Measurements from ENCODE around the gene SURF1.

SURF1 gene

GRCh38 chr9:133389562-133389961, 33.3 kb upstream of the SURF1 start:
- no peak overlapping the region for H3K27ac ChIP-seq (ENCODE audit: poor library complexity, severe bottlenecking)
- no peaks in the 10 kb centered on the region for H3K27me3 ChIP-seq (ENCODE audit: insufficient read depth, poor library complexity, severe bottlenecking)
- H3K9me3 ChIP-seq (ENCODE audit: severe bottlenecking) = no peaks in the 10 kb centered on the region
- H3K4me3 ChIP-seq (ENCODE audit: severe bottlenecking) = no peak overlapping the region
- TF ChIP-seq CTCF (IDR thresholded peaks at IDR 0.05; ENCODE audit: poor library complexity, severe bottlenecking) = no peak
- H3K36me3 ChIP-seq (ENCODE audit: low read depth) = no peaks in the 10 kb centered on the region
- DNase-seq (ENCODE audit: low spot score) (no peak), ATAC-seq (ENCODE audit: low read depth) (no peak)
- H3K4me1 ChIP-seq (ENCODE audit: insufficient read depth, poor library complexity, severe bottlenecking) = no peaks in the 10 kb centered on the region

- Histone ChIP-seq H3K4me1 (ENCODE audit: insufficient read depth, poor library complexity, severe bottlenecking) (no peaks in the 10 kb centered on the region), H3K4me3 (ENCODE audit: severe bottlenecking) (no peak overlapping the region), H3K27ac (ENCODE audit: poor library complexity, severe bottlenecking) (no peak overlapping the region), H3K27me3 (ENCODE audit: insufficient read depth, poor library complexity, severe bottlenecking) (no peaks in the 10 kb centered on the region), H3K36me3 (ENCODE audit: low read depth) (no peaks in the 10 kb centered on the region), H3K9me3 (ENCODE audit: severe bottlenecking) (no peaks in the 10 kb centered on the region)
- TF ChIP-seq CTCF (IDR thresholded peaks at IDR 0.05; ENCODE audit: poor library complexity, severe bottlenecking) = no peak
- DNase-seq (ENCODE audit: low spot score) (no peak), ATAC-seq (ENCODE audit: low read depth) (no peak)
Measured at GRCh38 chr9:133389025-133389557, 32.8 kb upstream of the SURF1 start.

GRCh38 chr9:133387680-133388079, 31.4 kb upstream of the SURF1 start:
- peak; percentile 46 for ATAC-seq (ENCODE audit: low read depth)
- no peaks in the 10 kb centered on the region for H3K36me3 ChIP-seq (ENCODE audit: low read depth)
- H3K4me3 ChIP-seq (ENCODE audit: severe bottlenecking) = no peak overlapping the region
- no peaks in the 10 kb centered on the region for H3K9me3 ChIP-seq (ENCODE audit: severe bottlenecking)
- no peak for TF ChIP-seq CTCF (IDR thresholded peaks at IDR 0.05; ENCODE audit: poor library complexity, severe bottlenecking)
- H3K4me1 ChIP-seq (ENCODE audit: insufficient read depth, poor library complexity, severe bottlenecking) = no peaks in the 10 kb centered on the region
- DNase-seq (ENCODE audit: low spot score) = no peak
- no peaks in the 10 kb centered on the region for H3K27me3 ChIP-seq (ENCODE audit: insufficient read depth, poor library complexity, severe bottlenecking)
- H3K27ac ChIP-seq (ENCODE audit: poor library complexity, severe bottlenecking) = no peak overlapping the region

- Histone ChIP-seq H3K4me3 (ENCODE audit: severe bottlenecking) (no peak overlapping the region), H3K27ac (ENCODE audit: poor library complexity, severe bottlenecking) (no peak overlapping the region), H3K27me3 (ENCODE audit: insufficient read depth, poor library complexity, severe bottlenecking) (no peaks in the 10 kb centered on the region), H3K36me3 (ENCODE audit: low read depth) (no peaks in the 10 kb centered on the region), H3K4me1 (ENCODE audit: insufficient read depth, poor library complexity, severe bottlenecking) (no peaks in the 10 kb centered on the region), H3K9me3 (ENCODE audit: severe bottlenecking) (no peaks in the 10 kb centered on the region)
- ATAC-seq (ENCODE audit: low read depth) (no peak), DNase-seq (ENCODE audit: low spot score) (no peak)
- no peak for TF ChIP-seq CTCF (IDR thresholded peaks at IDR 0.05; ENCODE audit: poor library complexity, severe bottlenecking)
Measured at GRCh38 chr9:133386338-133386737, 30.1 kb upstream of the SURF1 start.

- no peak for DNase-seq (ENCODE audit: low spot score)
- TF ChIP-seq CTCF (IDR thresholded peaks at IDR 0.05; ENCODE audit: poor library complexity, severe bottlenecking) = no peak
- H3K27me3 ChIP-seq (ENCODE audit: insufficient read depth, poor library complexity, severe bottlenecking) = no peaks in the 10 kb centered on the region
- no peak for ATAC-seq (ENCODE audit: low read depth)
- H3K4me3 ChIP-seq (ENCODE audit: severe bottlenecking) = no peak overlapping the region
- H3K9me3 ChIP-seq (ENCODE audit: severe bottlenecking) = no peaks in the 10 kb centered on the region
- no peak overlapping the region for H3K27ac ChIP-seq (ENCODE audit: poor library complexity, severe bottlenecking)
- no peaks in the 10 kb centered on the region for H3K4me1 ChIP-seq (ENCODE audit: insufficient read depth, poor library complexity, severe bottlenecking)
- no peaks in the 10 kb centered on the region for H3K36me3 ChIP-seq (ENCODE audit: low read depth)
Measured at GRCh38 chr9:133385452-133385851, 29.2 kb upstream of the SURF1 start.
